Type B pancreatic cell (in vitro differentiated cells): ENCODE results near the gene ZP3. TPM values are rescaled to one million over a fixed set of nuclear protein-coding genes. Genes with fewer than 3 reads are reported as not detected.
A peak's percentile ranks its signal among the peaks of the same experiment; 100 is the strongest.

Experiments
- DNase-seq: peaks from one replicate; pipeline ENCODE4 v3.0.0; 2021; ENCODE audit warnings: mixed read lengths; ENCODE audit not compliant: unreplicated experiment; ENCODE audit errors: extremely low spot score
- H3K27ac Mint-ChIP-seq: 2 replicates; pipeline ENCODE4 v1.8.0; 2021; ENCODE audit warnings: mild to moderate bottlenecking, mixed read lengths
- H3K27me3 Mint-ChIP-seq: 2 replicates; pipeline ENCODE4 v1.8.0; 2021; ENCODE audit warnings: mixed read lengths
- H3K36me3 Mint-ChIP-seq: 2 replicates; pipeline ENCODE4 v1.8.0; 2021; ENCODE audit warnings: mixed read lengths
- H3K4me1 Mint-ChIP-seq: one replicate; pipeline ENCODE4 v1.8.0; 2021; ENCODE audit warnings: mixed read lengths; ENCODE audit not compliant: unreplicated experiment
- H3K4me3 Mint-ChIP-seq: 2 replicates; pipeline ENCODE4 v1.8.0; 2021; ENCODE audit warnings: mild to moderate bottlenecking, mixed read lengths
- H3K9me3 Mint-ChIP-seq: 2 replicates; pipeline ENCODE4 v1.8.0; 2021; ENCODE audit warnings: mixed read lengths
- CTCF ChIP-seq: fragments of 200-600 bp; sonication (generic); conservative IDR thresholded peaks from 2 replicates; pipeline ENCODE4 v1.5.0; 2021; ENCODE audit warnings: antibody characterized with exemption, mild to moderate bottlenecking
- long read RNA-seq: library from polyadenylated mRNA; unstranded; transcript quantifications from one replicate; pipeline ENCODE4 v2.0.0, GENCODE V29; 2020
- total RNA-seq: library from RNA; stranded (reverse); gene quantifications from 2 replicates; pipeline ENCODE4 v1.2.1, GENCODE V29; 2021; ENCODE audit warnings: low replicate concordance

Gene ZP3
- total RNA-seq = not detected in 2 replicates
- long read RNA-seq, partial matches to known transcripts = 0 of 1 reads
- long read RNA-seq, other reads (novel, unspliced or antisense) = 0 of 1 reads

DNA sequence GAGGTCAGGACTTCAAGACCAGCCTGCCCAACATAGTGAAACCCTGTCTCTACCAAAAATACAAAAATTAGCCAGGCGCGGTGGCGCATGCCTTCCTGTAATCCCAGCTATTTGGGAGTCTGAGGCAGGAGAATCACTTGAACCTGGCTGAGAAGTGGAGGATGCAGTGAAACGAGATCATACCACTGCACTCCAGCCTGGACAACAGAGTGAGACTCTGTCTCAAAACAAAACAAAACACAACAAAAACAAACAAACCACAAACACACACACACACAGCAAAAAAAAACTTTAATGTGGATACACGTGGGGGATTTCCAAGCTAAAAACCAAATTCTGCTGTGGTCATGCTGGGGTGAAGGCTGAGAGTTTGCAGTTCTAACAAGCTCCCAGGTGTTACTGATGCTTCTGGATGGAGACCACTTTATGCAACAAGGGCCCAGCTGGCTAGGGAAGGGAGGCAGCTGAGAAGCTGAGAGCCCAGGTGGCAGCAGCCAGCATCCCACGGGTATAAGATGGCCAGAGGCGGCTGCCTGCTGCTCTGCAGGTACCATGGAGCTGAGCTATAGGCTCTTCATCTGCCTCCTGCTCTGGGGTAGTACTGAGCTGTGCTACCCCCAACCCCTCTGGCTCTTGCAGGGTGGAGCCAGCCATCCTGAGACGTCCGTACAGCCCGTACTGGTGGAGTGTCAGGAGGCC is at the start of gene ZP3:
Gene ZP3, plus strand, starts transcription at position 538 of the 699 bp plus-strand sequence. Its CDS starts 15 bp downstream, at position 553.
- Mint-ChIP-seq H3K4me3 (peak within 1 kb of the TSS; percentile 43), H3K9me3 (no peaks in the 10 kb centered on the region), H3K36me3 (no peaks in the 10 kb centered on the region), H3K27me3 (no peaks in the 10 kb centered on the region), H3K4me1 (peaks cover 16% of the 10 kb centered on the region), H3K27ac (peak within 1 kb of the TSS; percentile 92)
- no peak for DNase-seq
- TF ChIP-seq CTCF = no peak

DNA sequence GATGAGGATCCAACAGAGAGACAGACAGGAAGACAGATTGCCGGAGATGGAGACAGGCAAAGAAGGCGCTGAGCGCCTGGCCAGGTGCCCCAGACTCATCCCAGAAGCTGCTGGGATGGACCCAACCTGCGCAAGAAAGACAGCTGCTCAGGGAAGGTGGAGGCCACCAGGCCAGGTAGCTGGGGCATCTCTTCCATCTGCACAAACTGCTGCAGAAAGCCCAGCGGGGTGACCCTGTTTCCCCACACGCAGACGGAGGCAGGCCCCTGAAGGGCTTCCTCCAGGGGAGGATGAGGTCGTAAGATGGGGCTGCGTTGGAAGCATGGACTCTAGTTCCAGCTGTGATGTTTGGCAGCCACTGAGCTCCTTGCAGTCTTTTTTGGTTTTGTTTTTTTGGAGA is 49.5 kb upstream of the ZP3 start:
- Mint-ChIP-seq H3K36me3 (no peaks in the 10 kb centered on the region), H3K4me3 (no peak overlapping the region), H3K4me1 (peaks cover 21% of the 10 kb centered on the region), H3K27me3 (peaks cover 5% of the 10 kb centered on the region), H3K27ac (no peak overlapping the region), H3K9me3 (peaks cover 4% of the 10 kb centered on the region)
- no peak for DNase-seq
- TF ChIP-seq CTCF = no peak

- no peak for TF ChIP-seq CTCF
- Mint-ChIP-seq H3K27me3 (peaks cover 5% of the 10 kb centered on the region), H3K9me3 (peaks cover 4% of the 10 kb centered on the region), H3K36me3 (no peaks in the 10 kb centered on the region), H3K4me3 (no peak overlapping the region), H3K27ac (peak overlapping the region; percentile 56), H3K4me1 (peaks cover 24% of the 10 kb centered on the region)
- no peak for DNase-seq
Observed at GRCh38 chr7:76377186-76377918, 47.4 kb upstream of the ZP3 start.

- Mint-ChIP-seq H3K4me3 (peak overlapping the region; percentile 86), H3K27me3 (no peaks in the 10 kb centered on the region), H3K4me1 (peaks cover 12% of the 10 kb centered on the region), H3K36me3 (no peaks in the 10 kb centered on the region), H3K27ac (peak overlapping the region; percentile 88), H3K9me3 (no peaks in the 10 kb centered on the region)
- TF ChIP-seq CTCF = no peak
- no peak for DNase-seq
Observed at GRCh38 chr7:76380623-76380966, 44.2 kb upstream of the ZP3 start.

DNA sequence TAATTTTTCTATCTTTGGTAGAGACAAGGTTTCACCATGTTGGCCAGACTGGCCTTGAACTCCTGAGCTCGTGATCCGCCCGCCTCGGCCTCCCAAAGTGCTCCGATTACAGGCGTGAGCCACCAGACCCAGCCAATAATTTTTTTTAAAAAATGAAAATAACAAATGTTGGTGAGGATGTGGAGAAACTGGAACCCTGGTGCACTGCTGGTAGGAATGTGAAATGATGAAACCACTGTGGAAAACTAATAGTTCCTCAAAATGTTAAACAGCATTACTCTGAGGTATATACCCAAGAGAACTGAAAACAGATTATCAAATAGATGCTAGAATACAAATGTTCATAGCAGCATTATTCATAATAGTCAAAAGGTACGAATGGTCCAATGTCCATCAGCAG is 42.9 kb upstream of the ZP3 start:
- peak; percentile 48 for TF ChIP-seq CTCF
- Mint-ChIP-seq H3K27ac (no peak overlapping the region), H3K4me1 (peaks cover 12% of the 10 kb centered on the region), H3K27me3 (no peaks in the 10 kb centered on the region), H3K4me3 (no peak overlapping the region), H3K9me3 (no peaks in the 10 kb centered on the region), H3K36me3 (no peaks in the 10 kb centered on the region)
- no peak for DNase-seq
